Prostate gland (tissue), 2 donors: ENCODE measurements around the gene GRAMD1B. TPM values are rescaled to one million over a fixed set of nuclear protein-coding genes. Genes with fewer than 3 reads are reported as not detected.

Experiments used
- DNase-seq: peaks from one replicate; pipeline ENCODE4 v3.0.0-alpha.2; 2019; ENCODE audit warnings: low spot score
- H3K27ac ChIP-seq, 2 donors: fragments of 200-600 bp; sonication (generic); 2 replicates each; pipeline ENCODE4 v1.5.1; 2017 to 2019
- H3K27me3 ChIP-seq: fragments of 200-600 bp; sonication (generic); replicated peaks from 2 replicates; pipeline ENCODE4 v1.5.1; 2019; ENCODE audit not compliant: insufficient read depth
- H3K36me3 ChIP-seq, 2 donors: fragments of 200-600 bp; sonication (generic); 1 replicate in 1 of 2; 2 replicates in 1 of 2; pipeline versions ENCODE4 v1.5.1 to v1.8.1; 2017 to 2019
- H3K4me1 ChIP-seq: fragments of 200-600 bp; sonication (generic); replicated peaks from 2 replicates; pipeline ENCODE4 v1.5.1; 2019
- H3K4me3 ChIP-seq, 2 donors: fragments of 200-600 bp; sonication (generic); 2 replicates each; pipeline ENCODE4 v1.5.1; 2017 to 2019
- H3K9me3 ChIP-seq: fragments of 200-600 bp; sonication (generic); 2 replicates; pipeline ENCODE4 v1.5.1; 2017
- POLR2A ChIP-seq: fragments of 450-650 bp; IDR thresholded peaks from one replicate; pipeline ENCODE4 v1.6.1; 2016; ENCODE audit warnings: antibody characterized with exemption, mild to moderate bottlenecking
- POLR2AphosphoS5 ChIP-seq: sonication (generic); formaldehyde crosslinking; IDR thresholded peaks from one replicate; pipeline ENCODE4 v1.6.1; 2017; ENCODE audit warnings: antibody characterized with exemption
- WGBS: methylation state at CpG from one replicate; pipeline ENCODE4 v1.1.5; 2018; 5-methylcytosine and 5-hydroxymethylcytosine counted together
- intact Hi-C: fragments of 100-400 bp; cut with DNase I; formaldehyde crosslinking; loops from one replicate; pipeline ENCODE4 v1.14.2; 2022
- total RNA-seq, 2 donors: library from RNA; depleted of rRNA; stranded (reverse); fragments of >200 nt; gene quantifications; one replicate each; pipeline ENCODE4 v1.1.0, GENCODE V29; 2016
- TF ChIP-seq, protein P1 (sequence below), 4 experiments: fragments of 200-600 bp in 2 of 4; fragments of 450-650 bp in 2 of 4; sonication (generic) in 2 of 4; IDR thresholded peaks; 1 replicate in 3 of 4; 2 replicates in 1 of 4; pipeline ENCODE4 v1.5.1; 2016 to 2019; ENCODE audit warnings: antibody characterized with exemption in 4 of 4, mild to moderate bottlenecking in 2 of 4, moderate library complexity in 2 of 4

Gene GRAMD1B
- total RNA-seq, 2 donors from 2014 or later, result 4.5 to 27.2 TPM

DNA sequence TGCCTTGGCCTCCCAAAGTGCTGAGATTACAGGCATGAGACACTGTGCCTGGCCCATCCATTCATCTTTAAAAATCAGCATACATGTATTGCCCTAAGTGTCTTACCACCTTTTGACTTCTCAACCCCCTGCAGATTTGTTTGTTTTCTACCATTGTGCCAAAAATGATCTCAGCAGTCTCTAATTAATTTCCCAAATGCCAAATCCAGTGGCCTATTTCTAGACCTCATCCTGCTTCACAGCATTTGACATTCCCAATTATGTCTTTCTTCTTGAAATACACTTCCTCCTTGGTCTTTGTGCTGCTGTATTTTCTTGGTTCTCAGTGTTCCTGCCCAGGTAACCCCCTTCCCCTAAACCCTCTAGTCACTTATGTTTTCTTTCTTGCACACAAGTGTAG is 46.0 kb upstream of the GRAMD1B start:
- Histone ChIP-seq H3K4me1 (no peaks in the 10 kb centered on the region), H3K4me3 (no peak overlapping the region), H3K27ac (no peak overlapping the region), H3K36me3 (no peaks in the 10 kb centered on the region), H3K9me3 (no peaks in the 10 kb centered on the region), H3K27me3 (no peaks in the 10 kb centered on the region)
- no peak for DNase-seq
- intact Hi-C loops, result no loop called here
- TF ChIP-seq, protein P1, sequence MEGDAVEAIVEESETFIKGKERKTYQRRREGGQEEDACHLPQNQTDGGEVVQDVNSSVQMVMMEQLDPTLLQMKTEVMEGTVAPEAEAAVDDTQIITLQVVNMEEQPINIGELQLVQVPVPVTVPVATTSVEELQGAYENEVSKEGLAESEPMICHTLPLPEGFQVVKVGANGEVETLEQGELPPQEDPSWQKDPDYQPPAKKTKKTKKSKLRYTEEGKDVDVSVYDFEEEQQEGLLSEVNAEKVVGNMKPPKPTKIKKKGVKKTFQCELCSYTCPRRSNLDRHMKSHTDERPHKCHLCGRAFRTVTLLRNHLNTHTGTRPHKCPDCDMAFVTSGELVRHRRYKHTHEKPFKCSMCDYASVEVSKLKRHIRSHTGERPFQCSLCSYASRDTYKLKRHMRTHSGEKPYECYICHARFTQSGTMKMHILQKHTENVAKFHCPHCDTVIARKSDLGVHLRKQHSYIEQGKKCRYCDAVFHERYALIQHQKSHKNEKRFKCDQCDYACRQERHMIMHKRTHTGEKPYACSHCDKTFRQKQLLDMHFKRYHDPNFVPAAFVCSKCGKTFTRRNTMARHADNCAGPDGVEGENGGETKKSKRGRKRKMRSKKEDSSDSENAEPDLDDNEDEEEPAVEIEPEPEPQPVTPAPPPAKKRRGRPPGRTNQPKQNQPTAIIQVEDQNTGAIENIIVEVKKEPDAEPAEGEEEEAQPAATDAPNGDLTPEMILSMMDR (IDR thresholded peaks at IDR 0.05), result no peak
- TF ChIP-seq POLR2A, result no peak

DNA sequence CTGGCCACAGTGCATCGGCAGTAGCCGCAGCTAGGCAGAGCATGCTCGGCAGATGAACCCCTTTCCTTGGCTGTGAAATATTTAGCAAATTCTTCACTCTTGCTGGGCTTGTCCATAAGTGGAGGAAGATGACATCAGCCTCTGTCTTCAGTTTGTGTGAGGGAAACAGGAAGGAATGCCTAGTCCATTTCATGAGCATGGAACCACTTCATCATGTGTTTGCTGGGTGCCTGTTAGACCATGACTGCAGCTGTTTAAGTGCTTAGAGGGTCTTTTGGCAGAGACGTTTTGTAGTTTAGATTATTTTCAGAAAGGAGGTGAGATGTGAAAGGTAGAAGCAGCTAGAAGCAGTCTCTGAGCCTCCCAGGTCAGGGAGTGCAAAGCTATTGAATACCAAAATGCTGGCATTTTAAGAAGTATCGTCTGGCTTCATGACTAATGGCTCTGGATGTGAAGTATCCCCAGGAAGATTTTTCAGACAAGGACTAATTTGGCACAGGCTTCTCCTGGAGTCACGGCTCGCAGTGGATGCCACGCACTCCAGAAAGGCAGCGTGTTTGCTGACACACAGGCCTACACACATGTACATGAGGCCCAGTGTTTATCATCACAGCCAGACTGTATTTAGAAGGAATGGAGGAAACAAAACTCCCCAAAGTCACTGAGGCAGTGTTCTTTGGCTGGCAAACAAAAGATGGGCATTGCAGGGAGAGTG is 43.1 kb upstream of the GRAMD1B start:
- DNase-seq, result no peak

DNA sequence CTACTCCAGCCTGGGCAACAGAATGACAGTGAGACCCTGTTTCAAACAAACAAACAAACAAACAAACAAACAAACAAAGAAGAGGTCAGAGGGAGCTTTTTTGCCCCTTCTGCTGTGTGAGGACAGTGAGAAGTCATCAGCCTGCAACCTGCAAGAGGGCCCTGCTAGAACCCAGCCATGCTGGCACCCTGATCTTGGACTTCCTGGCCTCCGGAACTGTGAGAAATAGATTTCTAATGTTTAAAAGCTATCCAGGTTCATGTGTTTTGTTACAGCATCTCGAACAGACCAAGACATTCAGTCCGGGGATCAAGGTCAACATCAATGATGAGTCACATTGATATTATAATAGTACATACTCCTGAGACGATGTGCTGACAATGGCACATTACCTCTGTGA is 41.4 kb upstream of the GRAMD1B start:
- H3K27me3 ChIP-seq, result no peaks in the 10 kb centered on the region
- DNase-seq, result no peak
- H3K36me3 ChIP-seq, result no peaks in the 10 kb centered on the region
- no peak overlapping the region for H3K27ac ChIP-seq
- H3K4me3 ChIP-seq, result no peak overlapping the region
- intact Hi-C loops, result no loop called here
- TF ChIP-seq POLR2AphosphoS5 (no peak), POLR2A (no peak)
- TF ChIP-seq, protein P1 (IDR thresholded peaks at IDR 0.05), result no peak
- no peaks in the 10 kb centered on the region for H3K4me1 ChIP-seq
- WGBS, result 89% methylated on average over 4 of the region's 4 CpGs
- H3K9me3 ChIP-seq, result no peaks in the 10 kb centered on the region

More for the DNA sequence above, 43.1 kb upstream of the GRAMD1B start:
- Histone ChIP-seq H3K4me1 (no peaks in the 10 kb centered on the region), H3K27ac (no peak overlapping the region), H3K36me3 (no peaks in the 10 kb centered on the region), H3K4me3 (no peak overlapping the region), H3K9me3 (no peaks in the 10 kb centered on the region), H3K27me3 (no peaks in the 10 kb centered on the region)
- 80% methylated on average over 9 of the region's 9 CpGs for WGBS
- TF ChIP-seq POLR2AphosphoS5 (no peak), POLR2A (no peak)
- TF ChIP-seq, protein P1 (IDR thresholded peaks at IDR 0.05), result no peak
- intact Hi-C loops, result no loop called here

DNA sequence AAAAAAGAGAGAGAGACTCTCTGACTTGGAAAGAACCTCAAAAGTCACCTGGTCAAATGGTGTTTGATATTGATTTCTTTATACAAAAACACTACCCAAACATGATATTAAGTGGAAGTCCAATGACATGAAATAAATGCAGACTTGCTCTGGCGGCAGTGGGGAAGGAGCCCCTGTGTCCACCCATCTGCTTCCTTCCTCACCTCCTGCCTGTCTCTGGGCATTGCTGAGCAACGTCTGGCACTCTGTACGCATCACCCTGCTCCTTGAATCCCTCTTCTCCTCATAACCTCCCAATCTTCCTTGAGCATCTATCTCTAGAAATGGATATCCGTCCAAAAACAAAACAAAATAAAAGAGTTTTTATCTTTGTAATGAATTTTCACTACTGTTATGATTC is 39.9 kb upstream of the GRAMD1B start:
- intact Hi-C loops, result no loop called here
- Histone ChIP-seq H3K4me3 (no peak overlapping the region), H3K27me3 (no peaks in the 10 kb centered on the region), H3K9me3 (no peaks in the 10 kb centered on the region), H3K27ac (no peak overlapping the region), H3K36me3 (no peaks in the 10 kb centered on the region), H3K4me1 (no peaks in the 10 kb centered on the region)
- no peak for DNase-seq
- 82% methylated on average over 4 of the region's 4 CpGs for WGBS
- TF ChIP-seq, protein P1 (IDR thresholded peaks at IDR 0.05), result no peak
- no peak for TF ChIP-seq POLR2A
- no peak for TF ChIP-seq POLR2AphosphoS5

DNA sequence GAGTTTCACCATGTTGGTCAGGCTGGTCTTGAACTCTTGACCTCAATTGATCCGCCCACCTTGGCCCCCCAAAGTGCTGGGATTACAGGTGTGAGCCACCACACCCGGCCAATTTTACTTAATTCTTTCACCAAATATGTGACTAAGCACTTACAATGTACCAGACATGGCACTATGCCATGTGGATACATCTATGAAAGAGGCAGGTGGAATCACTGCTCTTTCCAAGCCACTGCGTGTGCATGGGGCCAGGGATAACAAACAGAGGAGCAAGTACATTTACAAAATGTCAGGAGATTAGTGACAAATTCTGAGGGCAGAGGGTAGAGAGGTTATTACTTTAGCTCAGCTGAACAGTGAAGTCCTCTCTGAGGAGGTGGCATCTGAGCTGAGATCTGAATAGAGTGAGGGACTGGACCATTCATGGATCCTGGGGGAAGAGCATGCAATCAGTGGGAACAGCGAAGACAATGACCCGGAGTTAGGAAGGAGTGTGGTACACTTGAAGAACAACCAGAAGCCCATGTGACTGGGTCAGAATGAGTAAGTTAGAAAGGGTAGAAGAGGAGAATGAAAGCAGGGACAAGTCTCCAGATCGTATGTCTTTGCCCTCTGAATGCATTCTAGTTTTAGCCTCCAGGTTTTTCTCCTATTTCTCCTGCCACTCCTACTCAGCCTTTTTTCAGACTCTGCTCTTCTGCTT is 38.3 kb upstream of the GRAMD1B start:
- Histone ChIP-seq H3K27ac (no peak overlapping the region), H3K9me3 (no peaks in the 10 kb centered on the region), H3K27me3 (no peaks in the 10 kb centered on the region), H3K4me3 (no peak overlapping the region), H3K4me1 (no peaks in the 10 kb centered on the region), H3K36me3 (no peaks in the 10 kb centered on the region)
- TF ChIP-seq POLR2A, result no peak
- TF ChIP-seq, protein P1 (IDR thresholded peaks at IDR 0.05), result no peak
- no peak for TF ChIP-seq POLR2AphosphoS5
- 91% methylated on average over 6 of the region's 6 CpGs for WGBS
- intact Hi-C loops, result no loop called here
- DNase-seq, result no peak
